Keratinocyte (primary cell): ENCODE results near the gene GMIP.

Experiments used
- EZH2 ChIP-seq: IDR thresholded peaks from one replicate; pipeline ENCODE4 v1.6.1; 2012; ENCODE audit warnings: inconsistent platforms, mild to moderate bottlenecking, low read length, moderate library complexity
- TF ChIP-seq, protein P1 (sequence below), 3 experiments: IDR thresholded peaks in 1 of 3; conservative IDR thresholded peaks in 1 of 3; optimal IDR thresholded peaks in 1 of 3; 2 replicates in 2 of 3; 3 replicates in 1 of 3; pipeline versions ENCODE3 to v1.5.1; 2011; ENCODE audit warnings: low read length in 3 of 3, mild to moderate bottlenecking in 3 of 3, moderate library complexity in 2 of 3, control low read depth in 1 of 3, inconsistent platforms in 1 of 3; ENCODE audit not compliant: insufficient read depth in 2 of 3; ENCODE audit errors: extremely low read depth in 1 of 3

GRCh38 chr19:19633711-19634515 is 9.5 kb downstream of the GMIP start:
- TF ChIP-seq, protein P1, sequence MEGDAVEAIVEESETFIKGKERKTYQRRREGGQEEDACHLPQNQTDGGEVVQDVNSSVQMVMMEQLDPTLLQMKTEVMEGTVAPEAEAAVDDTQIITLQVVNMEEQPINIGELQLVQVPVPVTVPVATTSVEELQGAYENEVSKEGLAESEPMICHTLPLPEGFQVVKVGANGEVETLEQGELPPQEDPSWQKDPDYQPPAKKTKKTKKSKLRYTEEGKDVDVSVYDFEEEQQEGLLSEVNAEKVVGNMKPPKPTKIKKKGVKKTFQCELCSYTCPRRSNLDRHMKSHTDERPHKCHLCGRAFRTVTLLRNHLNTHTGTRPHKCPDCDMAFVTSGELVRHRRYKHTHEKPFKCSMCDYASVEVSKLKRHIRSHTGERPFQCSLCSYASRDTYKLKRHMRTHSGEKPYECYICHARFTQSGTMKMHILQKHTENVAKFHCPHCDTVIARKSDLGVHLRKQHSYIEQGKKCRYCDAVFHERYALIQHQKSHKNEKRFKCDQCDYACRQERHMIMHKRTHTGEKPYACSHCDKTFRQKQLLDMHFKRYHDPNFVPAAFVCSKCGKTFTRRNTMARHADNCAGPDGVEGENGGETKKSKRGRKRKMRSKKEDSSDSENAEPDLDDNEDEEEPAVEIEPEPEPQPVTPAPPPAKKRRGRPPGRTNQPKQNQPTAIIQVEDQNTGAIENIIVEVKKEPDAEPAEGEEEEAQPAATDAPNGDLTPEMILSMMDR (optimal IDR thresholded peaks at IDR 0.05 in 1 of 3, IDR thresholded peaks at IDR 0.05 in 1 of 3, conservative IDR thresholded peaks at IDR 0.05 in 1 of 3; ENCODE audit: extremely low read depth in 1 of 3, insufficient read depth in 2 of 3, low read length in 3 of 3): no peak
- no peak for TF ChIP-seq EZH2
